ENCODE data around the gene CPEB1.

GRCh38 chr15:82569834-82570233 lies 77.3 kb downstream of the CPEB1 start:
- TF ChIP-seq, protein P1, sequence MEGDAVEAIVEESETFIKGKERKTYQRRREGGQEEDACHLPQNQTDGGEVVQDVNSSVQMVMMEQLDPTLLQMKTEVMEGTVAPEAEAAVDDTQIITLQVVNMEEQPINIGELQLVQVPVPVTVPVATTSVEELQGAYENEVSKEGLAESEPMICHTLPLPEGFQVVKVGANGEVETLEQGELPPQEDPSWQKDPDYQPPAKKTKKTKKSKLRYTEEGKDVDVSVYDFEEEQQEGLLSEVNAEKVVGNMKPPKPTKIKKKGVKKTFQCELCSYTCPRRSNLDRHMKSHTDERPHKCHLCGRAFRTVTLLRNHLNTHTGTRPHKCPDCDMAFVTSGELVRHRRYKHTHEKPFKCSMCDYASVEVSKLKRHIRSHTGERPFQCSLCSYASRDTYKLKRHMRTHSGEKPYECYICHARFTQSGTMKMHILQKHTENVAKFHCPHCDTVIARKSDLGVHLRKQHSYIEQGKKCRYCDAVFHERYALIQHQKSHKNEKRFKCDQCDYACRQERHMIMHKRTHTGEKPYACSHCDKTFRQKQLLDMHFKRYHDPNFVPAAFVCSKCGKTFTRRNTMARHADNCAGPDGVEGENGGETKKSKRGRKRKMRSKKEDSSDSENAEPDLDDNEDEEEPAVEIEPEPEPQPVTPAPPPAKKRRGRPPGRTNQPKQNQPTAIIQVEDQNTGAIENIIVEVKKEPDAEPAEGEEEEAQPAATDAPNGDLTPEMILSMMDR (IDR thresholded peaks at IDR 0.05; ENCODE audit: insufficient read depth, low read length, poor library complexity, severe bottlenecking), result no peak
- TF ChIP-seq EZH2phosphoT487 (conservative IDR thresholded peaks at IDR 0.05; ENCODE audit: low read length), result no peak

Measured in SU-DHL-6 (cell line).